ENCODE results near the gene IP6K3. TPM values are rescaled to one million over a fixed set of nuclear protein-coding genes. Genes with fewer than 3 reads are reported as not detected.
A peak's percentile ranks its signal among the peaks of the same experiment; 100 is the strongest.

Gene IP6K3
- total and polyA plus RNA-seq, 4 experiments from 2014 or later, result not detected

GRCh38 chr6:33677689-33678088 lies 69.0 kb downstream of the IP6K3 start:
- DNase-seq, result no peak
- Histone ChIP-seq H3K27me3 (ENCODE audit: insufficient read depth, low read length) (no peaks in the 10 kb centered on the region), H3K27ac (ENCODE audit: low read depth, low read length) (no peak overlapping the region), H3K4me1 (ENCODE audit: insufficient read depth, low read length) (peaks cover 3% of the 10 kb centered on the region), H3K36me3 (ENCODE audit: insufficient read depth, low read length) (peaks cover 78% of the 10 kb centered on the region), H3K4me3 (ENCODE audit: low read length in 2 of 2) (no peak overlapping the region), H3K9me3 (ENCODE audit: control insufficient read depth in 1 of 2, low read length in 2 of 2) (no peaks in the 10 kb centered on the region)
- Mint-ChIP-seq H3K4me1 (peaks cover 3 to 9% (median 4%) of the 10 kb centered on the region in 4 donors), H3K4me3 (no peak overlapping the region), H3K9me3 (no peaks in the 10 kb centered on the region), H3K36me3 (peaks cover 45 to 71% of the 10 kb centered on the region in 2 donors), H3K27ac (peak overlapping the region in 5 of 7 donors; percentile 8 to 77 (median 64)), H3K27me3 (no peaks in the 10 kb centered on the region)
- POLR2A ChIA-PET (ENCODE audit: partially characterized antibody), result no interaction called here
- CTCF ChIA-PET (ENCODE audit: partially characterized antibody), result interaction anchor here (1.4 kb wide), 1 partner anchor 92 kb away, joined by 3 read pairs; no protein-coding TSS in a partner anchor
- intact Hi-C loops (cut with micrococcal nuclease), result no loop called here

GRCh38 chr6:33677143-33677660 lies 69.5 kb downstream of the IP6K3 start:
- CTCF ChIA-PET (ENCODE audit: partially characterized antibody), result interaction anchor here (1.4 kb wide), 1 partner anchor 92 kb away, joined by 3 read pairs; no protein-coding TSS in a partner anchor
- Mint-ChIP-seq H3K4me3 (no peak overlapping the region), H3K27ac (no peak overlapping the region), H3K27me3 (no peaks in the 10 kb centered on the region), H3K36me3 (peaks cover 41 to 69% of the 10 kb centered on the region in 2 donors), H3K9me3 (no peaks in the 10 kb centered on the region), H3K4me1 (peaks cover 0 to 4% (median under 1%) of the 10 kb centered on the region in 4 donors)
- Histone ChIP-seq H3K4me3 (ENCODE audit: low read length in 2 of 2) (no peak overlapping the region), H3K27ac (ENCODE audit: low read depth, low read length) (no peak overlapping the region), H3K36me3 (ENCODE audit: insufficient read depth, low read length) (peaks cover 76% of the 10 kb centered on the region), H3K4me1 (ENCODE audit: insufficient read depth, low read length) (no peaks in the 10 kb centered on the region), H3K9me3 (ENCODE audit: control insufficient read depth in 1 of 2, low read length in 2 of 2) (no peaks in the 10 kb centered on the region), H3K27me3 (ENCODE audit: insufficient read depth, low read length) (no peaks in the 10 kb centered on the region)
- no peak for DNase-seq
- intact Hi-C loops (cut with micrococcal nuclease), result no loop called here
- POLR2A ChIA-PET (ENCODE audit: partially characterized antibody), result no interaction called here

- no peaks in the 10 kb centered on the region for H3K27me3 ChIP-seq (ENCODE audit: insufficient read depth, low read length)
- no peak overlapping the region for H3K4me3 ChIP-seq (ENCODE audit: low read length in 2 of 2)
- H3K27me3 Mint-ChIP-seq, result no peaks in the 10 kb centered on the region
- H3K27ac Mint-ChIP-seq, result peak overlapping the region in 2 of 7 donors; percentile 72 to 82
- no peak overlapping the region for H3K4me3 Mint-ChIP-seq
- no peaks in the 10 kb centered on the region for H3K9me3 ChIP-seq (ENCODE audit: control insufficient read depth in 1 of 2, low read length in 2 of 2)
- no peaks in the 10 kb centered on the region for H3K4me1 ChIP-seq (ENCODE audit: insufficient read depth, low read length)
- intact Hi-C loops (cut with micrococcal nuclease), result no loop called here
- no peaks in the 10 kb centered on the region for H3K9me3 Mint-ChIP-seq
- H3K36me3 ChIP-seq (ENCODE audit: insufficient read depth, low read length), result peaks cover 78% of the 10 kb centered on the region
- peaks cover 44 to 72% of the 10 kb centered on the region in 2 donors for H3K36me3 Mint-ChIP-seq
- DNase-seq, result no peak
- peaks cover 0 to 4% (median under 1%) of the 10 kb centered on the region in 4 donors for H3K4me1 Mint-ChIP-seq
- H3K27ac ChIP-seq (ENCODE audit: low read depth, low read length), result no peak overlapping the region
- CTCF ChIA-PET (ENCODE audit: partially characterized antibody), result interaction anchor here (0.8 kb wide), 1 partner anchor 34 kb away, joined by 4 read pairs; no protein-coding TSS in a partner anchor
- POLR2A ChIA-PET (ENCODE audit: partially characterized antibody), result no interaction called here
These were observed 70.1 kb downstream of the IP6K3 start for GRCh38 chr6:33676416-33677142.

- ChIA-PET POLR2A (ENCODE audit: partially characterized antibody) (no interaction called here), CTCF (ENCODE audit: partially characterized antibody) (interaction anchor here (0.8 kb wide), 1 partner anchor 34 kb away, joined by 4 read pairs; no protein-coding TSS in a partner anchor)
- Histone ChIP-seq H3K4me3 (ENCODE audit: low read length in 2 of 2) (no peak overlapping the region), H3K27me3 (ENCODE audit: insufficient read depth, low read length) (no peaks in the 10 kb centered on the region), H3K27ac (ENCODE audit: low read depth, low read length) (no peak overlapping the region), H3K9me3 (ENCODE audit: control insufficient read depth in 1 of 2, low read length in 2 of 2) (no peaks in the 10 kb centered on the region), H3K36me3 (ENCODE audit: insufficient read depth, low read length) (peaks cover 77% of the 10 kb centered on the region), H3K4me1 (ENCODE audit: insufficient read depth, low read length) (no peaks in the 10 kb centered on the region)
- Mint-ChIP-seq H3K4me3 (no peak overlapping the region), H3K36me3 (peaks cover 39 to 68% of the 10 kb centered on the region in 2 donors), H3K27me3 (no peaks in the 10 kb centered on the region), H3K27ac (no peak overlapping the region), H3K9me3 (no peaks in the 10 kb centered on the region), H3K4me1 (peaks cover 0 to under 1% (median 0%) of the 10 kb centered on the region in 4 donors)
- intact Hi-C loops (cut with micrococcal nuclease), result no loop called here
- DNase-seq, result no peak
These were observed 70.7 kb downstream of the IP6K3 start for GRCh38 chr6:33675968-33676367.

- Histone ChIP-seq H3K4me3 (ENCODE audit: low read length in 2 of 2) (no peak overlapping the region), H3K27me3 (ENCODE audit: insufficient read depth, low read length) (no peaks in the 10 kb centered on the region), H3K9me3 (ENCODE audit: control insufficient read depth in 1 of 2, low read length in 2 of 2) (no peaks in the 10 kb centered on the region), H3K36me3 (ENCODE audit: insufficient read depth, low read length) (peaks cover 68% of the 10 kb centered on the region), H3K27ac (ENCODE audit: low read depth, low read length) (no peak overlapping the region), H3K4me1 (ENCODE audit: insufficient read depth, low read length) (peaks cover 7% of the 10 kb centered on the region)
- DNase-seq, result peak in 1 of 5 donors; percentile 27
- peaks cover 7 to 9% (median 8%) of the 10 kb centered on the region in 4 donors for H3K4me1 Mint-ChIP-seq
- no peak overlapping the region for H3K4me3 Mint-ChIP-seq
- ChIA-PET POLR2A (ENCODE audit: partially characterized antibody) (no interaction called here), CTCF (ENCODE audit: partially characterized antibody) (no interaction called here)
- peaks cover 33 to 64% of the 10 kb centered on the region in 2 donors for H3K36me3 Mint-ChIP-seq
- H3K9me3 Mint-ChIP-seq, result no peaks in the 10 kb centered on the region
- no peaks in the 10 kb centered on the region for H3K27me3 Mint-ChIP-seq
- intact Hi-C loops (cut with micrococcal nuclease), result no loop called here
- no peak overlapping the region for H3K27ac Mint-ChIP-seq
These were observed 72.9 kb downstream of the IP6K3 start for GRCh38 chr6:33673851-33674250.

GRCh38 chr6:33672808-33673207 lies 73.9 kb downstream of the IP6K3 start:
- peaks cover 14 to 19% (median 17%) of the 10 kb centered on the region in 4 donors for H3K4me1 Mint-ChIP-seq
- Histone ChIP-seq H3K4me3 (ENCODE audit: low read length in 2 of 2) (no peak overlapping the region), H3K4me1 (ENCODE audit: insufficient read depth, low read length) (peaks cover 14% of the 10 kb centered on the region), H3K27ac (ENCODE audit: low read depth, low read length) (no peak overlapping the region), H3K27me3 (ENCODE audit: insufficient read depth, low read length) (no peaks in the 10 kb centered on the region), H3K9me3 (ENCODE audit: control insufficient read depth in 1 of 2, low read length in 2 of 2) (no peaks in the 10 kb centered on the region), H3K36me3 (ENCODE audit: insufficient read depth, low read length) (peaks cover 66% of the 10 kb centered on the region)
- POLR2A ChIA-PET (ENCODE audit: partially characterized antibody), result no interaction called here
- intact Hi-C loops (cut with micrococcal nuclease), result no loop called here
- DNase-seq, result no peak
- H3K4me3 Mint-ChIP-seq, result no peak overlapping the region
- CTCF ChIA-PET (ENCODE audit: partially characterized antibody), result no interaction called here
- H3K27ac Mint-ChIP-seq, result no peak overlapping the region
- no peaks in the 10 kb centered on the region for H3K27me3 Mint-ChIP-seq
- no peaks in the 10 kb centered on the region for H3K9me3 Mint-ChIP-seq
- peaks cover 37 to 65% of the 10 kb centered on the region in 2 donors for H3K36me3 Mint-ChIP-seq

- CTCF ChIA-PET (ENCODE audit: partially characterized antibody), result no interaction called here
- H3K27me3 ChIP-seq (ENCODE audit: insufficient read depth, low read length), result no peaks in the 10 kb centered on the region
- H3K27ac Mint-ChIP-seq, result peak overlapping the region in 3 of 7 donors; percentile 13 to 70 (median 52)
- no peaks in the 10 kb centered on the region for H3K27me3 Mint-ChIP-seq
- no peak for DNase-seq
- no peak overlapping the region for H3K4me3 ChIP-seq (ENCODE audit: low read length in 2 of 2)
- H3K4me1 Mint-ChIP-seq, result peaks cover 14 to 19% (median 17%) of the 10 kb centered on the region in 4 donors
- no peak overlapping the region for H3K27ac ChIP-seq (ENCODE audit: low read depth, low read length)
- H3K9me3 Mint-ChIP-seq, result no peaks in the 10 kb centered on the region
- intact Hi-C loops (cut with micrococcal nuclease), result no loop called here
- peaks cover 14% of the 10 kb centered on the region for H3K4me1 ChIP-seq (ENCODE audit: insufficient read depth, low read length)
- H3K36me3 ChIP-seq (ENCODE audit: insufficient read depth, low read length), result peaks cover 72% of the 10 kb centered on the region
- H3K4me3 Mint-ChIP-seq, result no peak overlapping the region
- H3K9me3 ChIP-seq (ENCODE audit: control insufficient read depth in 1 of 2, low read length in 2 of 2), result no peaks in the 10 kb centered on the region
- POLR2A ChIA-PET (ENCODE audit: partially characterized antibody), result no interaction called here
- H3K36me3 Mint-ChIP-seq, result peaks cover 36 to 61% of the 10 kb centered on the region in 2 donors
These were observed 75.0 kb downstream of the IP6K3 start for GRCh38 chr6:33671744-33672072.

Measured in CD4-positive, alpha-beta memory T cell (primary cell).